GM12801 (cell line): Measurements from ENCODE around the gene PTK6.

Source experiments
- CTCF ChIP-seq: IDR thresholded peaks from one replicate; pipeline ENCODE4 v1.5.1; 2011; ENCODE audit warnings: control low read depth; ENCODE audit not compliant: insufficient read length; ENCODE audit errors: extremely low read depth

Gene PTK6

GRCh38 chr20:63551068-63551467 lies 13.9 kb upstream of the PTK6 start:
- TF ChIP-seq CTCF: no peak

GRCh38 chr20:63549679-63550282 lies 12.6 kb upstream of the PTK6 start:
- TF ChIP-seq CTCF: no peak

GRCh38 chr20:63549019-63549418 lies 11.8 kb upstream of the PTK6 start:
- TF ChIP-seq CTCF: no peak

- no peak for TF ChIP-seq CTCF
Observed at GRCh38 chr20:63548542-63548941, 11.4 kb upstream of the PTK6 start.

GRCh38 chr20:63547725-63548480 lies 10.7 kb upstream of the PTK6 start, which contains the start of gene SRMS:
Gene SRMS, minus strand, starts transcription at chr20:63547749. Its CDS starts 286 bp downstream, at chr20:63547463.
- TF ChIP-seq CTCF: no peak

GRCh38 chr20:63546956-63547724 lies 10.0 kb upstream of the PTK6 start:
- no peak for TF ChIP-seq CTCF

- no peak for TF ChIP-seq CTCF
Observed at GRCh38 chr20:63546256-63546955, 9.2 kb upstream of the PTK6 start.
